Common myeloid progenitor, CD34-positive (primary cell): ENCODE data around the gene NRG3.

Experiments
- CTCF ChIA-PET: fragments of 350-600 bp; sonication (Branson Sonifier 250); formaldehyde crosslinking; loops from one replicate; lab custom pipeline; 2021; ENCODE audit warnings: antibody characterized with exemption; lab: Charles Lee
- POLR2A ChIA-PET: fragments of 350-600 bp; sonication (Branson Sonifier 250); formaldehyde crosslinking; loops from one replicate; lab custom pipeline; 2021; ENCODE audit warnings: antibody characterized with exemption; lab: Charles Lee
- DNase-seq, 3 donors: peaks; one replicate each; pipeline versions ENCODE4 v3.0.0 to v3.0.0-alpha.2; 2013
- H3K27ac ChIP-seq, 2 experiments: 1 replicate in 1 of 2; 2 replicates in 1 of 2; pipeline ENCODE4 v1.7.0; 2013; ENCODE audit warnings: inconsistent platforms in 2 of 2, low read length in 2 of 2, mild to moderate bottlenecking in 2 of 2, low read depth in 1 of 2, moderate library complexity in 1 of 2; ENCODE audit not compliant: severe bottlenecking in 2 of 2, insufficient read depth in 1 of 2, poor library complexity in 1 of 2
- H3K27me3 ChIP-seq, 5 experiments: replicated peaks in 2 of 5; 1 replicate in 3 of 5; 2 replicates in 2 of 5; pipeline versions ENCODE4 v1.6.1 to v1.7.0; 2013; ENCODE audit warnings: low read length in 4 of 5, mild to moderate bottlenecking in 2 of 5, moderate library complexity in 2 of 5, inconsistent platforms in 1 of 5; ENCODE audit not compliant: insufficient read depth in 5 of 5, control insufficient read depth in 4 of 5
- H3K36me3 ChIP-seq, 4 experiments: 1 replicate in 2 of 4; 2 replicates in 2 of 4; pipeline versions ENCODE4 v1.6.1 to v1.7.0; 2013; ENCODE audit warnings: low read length in 3 of 4, control low read depth in 1 of 4, mild to moderate bottlenecking in 1 of 4; ENCODE audit not compliant: control insufficient read depth in 4 of 4, insufficient read depth in 4 of 4
- H3K4me1 ChIP-seq, 4 experiments: 1 replicate in 3 of 4; 2 replicates in 1 of 4; pipeline versions ENCODE4 v1.6.1 to v1.7.1; 2013; ENCODE audit warnings: low read length in 3 of 4, mild to moderate bottlenecking in 3 of 4, control low read depth in 1 of 4, inconsistent platforms in 1 of 4, moderate library complexity in 1 of 4; ENCODE audit not compliant: control insufficient read depth in 4 of 4, insufficient read depth in 4 of 4; ENCODE audit errors: control extremely low read depth in 1 of 4
- H3K4me3 ChIP-seq, 7 experiments: 1 replicate in 4 of 7; 2 replicates in 3 of 7; pipeline versions ENCODE4 v1.5.1 to v1.7.0; 2013; ENCODE audit warnings: mild to moderate bottlenecking in 7 of 7, low read length in 6 of 7, moderate library complexity in 6 of 7, inconsistent platforms in 2 of 7, low read depth in 2 of 7, control low read depth in 1 of 7; ENCODE audit not compliant: insufficient read depth in 4 of 7, control insufficient read depth in 1 of 7; ENCODE audit errors: extremely low read depth in 1 of 7
- H3K9me3 ChIP-seq, 5 experiments: 1 replicate in 4 of 5; 2 replicates in 1 of 5; pipeline versions ENCODE4 v1.6.1 to v1.7.1; 2013; ENCODE audit warnings: low read length in 4 of 5, mild to moderate bottlenecking in 2 of 5, inconsistent platforms in 1 of 5, low read depth in 1 of 5, moderate library complexity in 1 of 5; ENCODE audit not compliant: control insufficient read depth in 4 of 5, insufficient read depth in 2 of 5; ENCODE audit errors: control extremely low read depth in 1 of 5
- WGBS: methylation state at CpG from one replicate; pipeline ENCODE4 v1.1.5; 2013; ENCODE audit not compliant: insufficient coverage; 5-methylcytosine and 5-hydroxymethylcytosine counted together

NRG3 gene

GRCh38 chr10:81848931-81849330 is 26.1 kb upstream of the NRG3 start:
- Histone ChIP-seq H3K9me3 (peaks cover 0 to 3% (median 0%) of the 10 kb centered on the region in 5 experiments), H3K4me3 (no peak overlapping the region), H3K4me1 (no peaks in the 10 kb centered on the region), H3K36me3 (no peaks in the 10 kb centered on the region), H3K27ac (no peak overlapping the region), H3K27me3 (peaks cover 0 to 7% (median 3%) of the 10 kb centered on the region in 5 experiments)
- DNase-seq = no peak
- ChIA-PET POLR2A (no interaction called here), CTCF (no interaction called here)
- WGBS = 94% methylated on average over 4 of the region's 5 CpGs

GRCh38 chr10:81862596-81862995 is 12.4 kb upstream of the NRG3 start:
- H3K36me3 ChIP-seq = no peaks in the 10 kb centered on the region
- POLR2A ChIA-PET = no interaction called here
- H3K4me1 ChIP-seq = peaks cover 0 to 3% (median 0%) of the 10 kb centered on the region in 4 experiments
- H3K9me3 ChIP-seq = peaks cover 0 to 11% (median 1%) of the 10 kb centered on the region in 5 experiments
- CTCF ChIA-PET = no interaction called here
- H3K4me3 ChIP-seq = no peak overlapping the region
- DNase-seq = no peak
- 95% methylated on average over 10 of the region's 19 CpGs for WGBS
- no peak overlapping the region for H3K27ac ChIP-seq
- no peaks in the 10 kb centered on the region for H3K27me3 ChIP-seq

DNA sequence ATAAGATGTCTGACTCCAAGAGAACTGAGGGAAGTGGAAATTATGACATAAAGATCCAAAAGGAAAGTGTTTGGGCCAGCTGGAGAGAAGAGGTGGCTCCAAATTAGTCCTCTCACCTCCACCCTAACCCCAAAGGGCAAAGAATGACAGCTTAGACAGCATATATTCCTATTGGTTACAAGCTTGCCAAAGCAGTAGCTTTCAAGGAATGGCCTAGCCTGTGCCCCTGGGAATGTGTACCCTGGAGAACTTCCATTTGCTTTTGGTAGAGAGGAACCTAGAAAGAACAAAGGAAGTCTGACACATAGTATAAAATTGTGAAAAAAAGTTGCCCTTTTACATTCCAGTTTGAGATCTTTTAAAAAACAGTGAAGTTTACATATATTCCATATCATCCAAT is 11.2 kb upstream of the NRG3 start:
- POLR2A ChIA-PET = no interaction called here

DNA sequence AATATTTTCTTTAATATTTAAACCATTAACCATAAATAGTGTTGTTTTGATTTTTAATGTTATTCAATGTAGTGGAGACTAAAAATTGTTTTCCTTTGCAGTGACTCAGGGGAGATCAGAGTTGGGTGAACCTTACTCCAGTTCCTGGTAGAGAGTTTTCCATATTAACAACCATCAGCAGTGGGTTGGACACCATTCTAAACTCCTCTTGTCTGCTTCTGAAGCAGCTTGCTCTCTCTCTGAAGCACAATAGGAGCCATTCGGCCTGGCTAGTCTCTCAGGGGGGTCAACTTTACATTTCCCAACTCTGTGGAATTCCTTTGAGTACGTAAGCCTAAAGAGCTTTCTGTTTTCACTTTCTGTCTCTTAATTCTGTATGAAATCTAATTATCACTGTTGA is 9.4 kb upstream of the NRG3 start:
- H3K27ac ChIP-seq = no peak overlapping the region
- no peaks in the 10 kb centered on the region for H3K36me3 ChIP-seq
- peaks cover 0 to 3% (median 0%) of the 10 kb centered on the region in 4 experiments for H3K4me1 ChIP-seq
- peaks cover 0 to 4% (median 0%) of the 10 kb centered on the region in 5 experiments for H3K27me3 ChIP-seq
- CTCF ChIA-PET = interaction anchor here (0.6 to 1.4 kb wide), 2 partner anchors 11 to 884 kb away, joined by 3 read pairs; no protein-coding TSS in a partner anchor
- H3K4me3 ChIP-seq = no peak overlapping the region
- peaks cover 0 to 7% (median 1%) of the 10 kb centered on the region in 5 experiments for H3K9me3 ChIP-seq
- no peak for DNase-seq
- POLR2A ChIA-PET = no interaction called here
- 92% methylated on average over 2 of the region's 2 CpGs for WGBS

More for the DNA sequence above, 11.2 kb upstream of the NRG3 start:
- H3K4me1 ChIP-seq = peaks cover 0 to 3% (median 0%) of the 10 kb centered on the region in 4 experiments
- no peaks in the 10 kb centered on the region for H3K36me3 ChIP-seq
- H3K27ac ChIP-seq = no peak overlapping the region
- DNase-seq = no peak
- CTCF ChIA-PET = no interaction called here
- H3K9me3 ChIP-seq = peaks cover 0 to 11% (median 1%) of the 10 kb centered on the region in 5 experiments
- no peak overlapping the region for H3K4me3 ChIP-seq
- peaks cover 0 to 2% (median 0%) of the 10 kb centered on the region in 5 experiments for H3K27me3 ChIP-seq

DNA sequence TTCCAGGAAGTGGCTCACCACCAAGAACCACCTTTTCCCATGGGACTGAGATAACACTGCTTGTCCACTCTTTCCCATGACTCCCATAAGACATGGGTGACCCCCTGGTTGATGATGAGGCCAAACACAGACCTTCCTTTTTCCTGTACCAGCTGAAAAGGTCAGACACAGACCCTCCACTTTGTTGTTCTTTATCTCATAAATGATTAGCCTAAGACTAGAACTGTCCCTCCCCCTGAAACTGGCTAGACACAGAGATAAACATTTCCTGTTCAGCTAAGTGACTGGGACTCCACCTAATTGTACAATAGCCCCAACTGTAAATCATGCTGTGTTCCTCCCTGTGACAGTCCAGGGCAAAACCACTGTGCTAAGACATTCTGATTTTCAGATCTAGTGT is 8.2 kb upstream of the NRG3 start:
- POLR2A ChIA-PET = no interaction called here
- Histone ChIP-seq H3K27me3 (peaks cover 0 to 10% (median 2%) of the 10 kb centered on the region in 5 experiments), H3K36me3 (no peaks in the 10 kb centered on the region), H3K4me3 (no peak overlapping the region), H3K9me3 (no peaks in the 10 kb centered on the region), H3K27ac (no peak overlapping the region), H3K4me1 (peaks cover 0 to 3% (median 0%) of the 10 kb centered on the region in 4 experiments)
- CTCF ChIA-PET = interaction anchor here (1.4 kb wide), 1 partner anchor 12 kb away, joined by 3 read pairs; no protein-coding TSS in a partner anchor
- DNase-seq = peak in 2 of 3 donors; percentile 6 to 10

DNA sequence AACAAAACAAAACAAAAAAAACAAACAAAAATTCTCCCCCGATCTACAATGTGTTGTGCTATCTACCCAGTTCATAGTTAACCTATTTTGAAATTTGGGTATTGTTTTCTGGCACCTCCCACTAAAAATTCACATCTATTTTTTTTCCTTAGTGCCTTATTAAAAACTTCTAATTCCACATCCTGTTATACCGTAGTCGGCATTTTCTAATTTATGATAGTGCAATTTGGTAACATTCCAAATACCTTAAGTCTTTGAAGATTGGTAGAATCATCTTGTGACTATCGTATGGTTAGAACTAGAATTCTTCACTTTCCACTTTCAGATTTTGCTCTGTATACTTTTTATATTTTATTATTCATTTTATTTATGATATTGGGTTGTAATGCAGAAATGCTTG is 4.5 kb upstream of the NRG3 start:
- no CpG with 5 or more reads among the region's 4 CpGs for WGBS
- Histone ChIP-seq H3K36me3 (no peaks in the 10 kb centered on the region), H3K27ac (no peak overlapping the region), H3K9me3 (no peaks in the 10 kb centered on the region), H3K27me3 (peaks cover 2 to 42% (median 14%) of the 10 kb centered on the region in 5 experiments), H3K4me1 (peaks cover 0 to 21% (median 9%) of the 10 kb centered on the region in 4 experiments), H3K4me3 (no peak overlapping the region)
- DNase-seq = no peak
- CTCF ChIA-PET = no interaction called here
- POLR2A ChIA-PET = no interaction called here

GRCh38 chr10:81871558-81871957 is 3.4 kb upstream of the NRG3 start:
- H3K9me3 ChIP-seq = no peaks in the 10 kb centered on the region
- no peak overlapping the region for H3K27ac ChIP-seq
- DNase-seq = no peak
- H3K27me3 ChIP-seq = peaks cover 2 to 53% (median 18%) of the 10 kb centered on the region in 5 experiments
- no peak overlapping the region for H3K4me3 ChIP-seq
- H3K4me1 ChIP-seq = peaks cover 0 to 32% (median 14%) of the 10 kb centered on the region in 4 experiments
- 85% methylated on average over 2 of the region's 2 CpGs for WGBS
- ChIA-PET CTCF (no interaction called here), POLR2A (no interaction called here)
- H3K36me3 ChIP-seq = no peaks in the 10 kb centered on the region
